HG03139 (cell line): ENCODE results near the gene TMEM237.
"Not testable (repeated sequence)": the region's sequence is repeated elsewhere in the genome, so short reads cannot be mapped to it uniquely, and the experiment has no call there.

Experiments
- ATAC-seq: cut with Tn5 transposase; IDR thresholded peaks from one replicate; pipeline ENCODE4 v1.9.1; 2021; ENCODE audit not compliant: unreplicated experiment

Gene TMEM237, protein sequence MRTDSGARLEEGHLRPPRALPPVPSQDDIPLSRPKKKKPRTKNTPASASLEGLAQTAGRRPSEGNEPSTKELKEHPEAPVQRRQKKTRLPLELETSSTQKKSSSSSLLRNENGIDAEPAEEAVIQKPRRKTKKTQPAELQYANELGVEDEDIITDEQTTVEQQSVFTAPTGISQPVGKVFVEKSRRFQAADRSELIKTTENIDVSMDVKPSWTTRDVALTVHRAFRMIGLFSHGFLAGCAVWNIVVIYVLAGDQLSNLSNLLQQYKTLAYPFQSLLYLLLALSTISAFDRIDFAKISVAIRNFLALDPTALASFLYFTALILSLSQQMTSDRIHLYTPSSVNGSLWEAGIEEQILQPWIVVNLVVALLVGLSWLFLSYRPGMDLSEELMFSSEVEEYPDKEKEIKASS

DNA sequence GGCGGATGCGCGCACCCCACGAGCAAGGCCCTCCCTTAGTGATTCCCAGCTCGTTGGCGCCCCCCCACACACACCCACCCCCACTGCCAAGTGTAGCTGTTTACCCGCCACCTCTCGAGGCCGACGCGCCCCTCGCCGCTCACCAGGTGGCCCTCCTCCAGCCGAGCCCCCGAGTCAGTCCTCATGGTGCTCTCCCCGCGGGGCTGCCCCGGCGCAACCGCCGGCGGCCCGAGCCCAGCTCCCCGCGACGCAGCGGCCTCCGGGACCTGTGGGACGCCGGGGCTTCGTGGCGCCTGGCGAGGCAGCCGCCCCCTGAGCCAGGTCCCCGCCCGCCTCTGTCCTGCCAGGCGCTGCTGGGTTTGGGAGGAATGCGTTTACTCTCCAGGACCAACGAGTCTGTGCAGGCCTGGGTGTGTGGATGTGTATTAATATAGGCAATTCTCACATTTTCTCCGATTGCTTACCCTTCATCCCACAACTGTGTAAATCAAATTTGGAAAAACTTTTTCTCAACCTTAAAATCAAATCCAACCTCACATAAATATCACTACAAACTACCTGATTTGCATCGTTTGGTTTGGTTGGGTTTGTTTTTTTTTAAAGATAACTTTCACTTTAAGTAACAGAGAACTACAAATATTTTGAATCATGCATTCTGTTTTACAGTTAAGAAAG, at the start of gene TMEM237:
Gene TMEM237 (minus strand): TSS at position 288 of the 675 bp plus-strand sequence. CDS start 103 bp downstream, at position 185.
- ATAC-seq = peak; percentile 36

DNA sequence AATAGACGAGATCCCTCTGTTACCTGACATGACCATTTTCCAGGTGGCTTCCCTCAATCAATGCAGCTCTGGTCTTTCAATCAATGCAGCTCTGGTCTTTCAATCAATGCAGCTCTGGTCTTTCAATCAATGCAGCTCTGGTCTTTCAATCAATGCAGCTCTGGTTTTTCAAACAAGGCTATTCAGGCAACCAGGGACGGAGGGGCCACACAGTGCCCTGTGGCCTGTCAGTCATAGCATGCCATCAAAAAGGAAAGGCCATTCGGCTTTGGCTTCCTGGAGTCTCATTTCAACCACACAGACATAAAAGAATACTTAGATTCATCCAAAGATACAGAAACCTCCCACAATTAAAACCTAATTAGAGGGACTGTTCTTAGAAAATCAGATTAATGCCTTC, 41.9 kb upstream of the TMEM237 start:
- ATAC-seq = no peak

DNA sequence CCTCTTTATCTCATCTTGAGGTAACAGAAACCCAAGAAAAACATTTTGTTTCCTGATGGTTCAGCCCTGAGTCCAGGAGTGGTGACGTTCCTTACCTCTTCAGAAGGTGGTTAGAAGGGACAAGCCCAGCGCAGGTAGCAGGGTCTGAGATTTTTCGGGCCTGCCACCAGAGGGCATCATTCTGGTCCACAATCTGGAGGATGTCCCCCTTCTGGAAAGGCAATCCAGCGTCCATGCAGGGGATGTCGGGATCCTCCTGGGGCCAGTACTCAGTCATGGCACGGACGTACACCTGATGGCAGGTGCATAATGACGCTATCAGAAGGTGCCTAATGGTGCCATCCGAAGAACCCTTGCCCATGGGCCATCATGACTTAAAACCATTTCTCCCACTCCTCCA, 37.4 kb upstream of the TMEM237 start:
- no peak for ATAC-seq

DNA sequence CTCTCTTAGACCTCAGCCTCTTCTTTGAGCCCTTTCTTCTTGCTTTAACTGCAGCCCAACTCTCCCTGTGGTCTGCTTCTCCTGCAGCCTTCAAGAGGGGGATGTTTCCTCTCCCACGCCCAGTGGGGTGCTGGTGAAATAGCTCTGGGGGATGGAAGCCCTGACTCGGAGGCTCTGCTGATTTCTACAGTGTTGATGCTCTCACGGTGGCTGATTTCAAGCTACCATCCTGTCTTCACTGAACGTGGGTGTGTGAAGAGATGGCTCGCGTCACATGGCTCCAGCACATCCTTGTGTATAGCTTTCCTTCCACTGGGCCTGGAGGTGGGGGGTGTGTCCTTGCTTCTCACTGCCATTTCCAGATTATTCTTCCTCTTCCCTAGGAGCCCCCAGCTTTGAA, 35.1 kb upstream of the TMEM237 start:
- no peak for ATAC-seq

DNA sequence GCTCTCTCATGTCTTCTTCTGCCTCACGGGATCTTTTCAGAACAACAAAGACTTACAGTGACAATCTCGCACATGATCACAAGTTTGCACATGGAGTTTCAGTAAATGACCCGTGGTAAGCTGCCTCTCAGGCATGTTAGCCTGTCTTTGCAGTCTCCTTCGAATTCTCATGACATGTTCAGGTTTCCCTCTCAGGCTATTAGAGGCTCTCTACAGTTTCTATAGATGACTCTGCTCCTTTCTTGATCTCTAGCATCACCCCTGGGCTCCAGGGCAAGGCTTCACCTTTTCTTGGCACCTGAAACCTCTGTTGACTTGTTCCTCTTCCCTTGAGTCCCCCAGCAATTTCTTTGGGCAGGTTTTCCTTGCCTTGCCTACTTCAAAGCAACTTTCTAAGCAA, 32.2 kb upstream of the TMEM237 start:
- ATAC-seq = no peak

DNA sequence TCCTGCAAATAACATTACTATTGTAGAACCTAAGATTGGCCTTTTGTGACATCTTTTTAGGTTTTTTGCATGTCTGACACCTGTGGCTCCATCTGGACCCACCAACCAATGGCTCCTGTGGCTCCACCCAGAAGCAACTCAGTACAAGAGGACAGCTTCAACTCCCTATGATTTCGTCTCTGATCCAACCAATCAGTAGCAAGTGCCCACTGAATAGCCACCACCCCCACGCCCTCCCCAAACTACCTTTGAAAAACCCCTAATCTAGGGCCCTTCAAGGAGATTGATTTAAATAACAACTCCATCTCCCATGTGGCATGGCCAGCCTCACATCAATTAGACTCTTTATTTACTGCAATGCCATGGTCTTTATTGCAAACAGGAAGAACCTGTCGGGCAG, 31.5 kb upstream of the TMEM237 start:
- no peak for ATAC-seq

DNA sequence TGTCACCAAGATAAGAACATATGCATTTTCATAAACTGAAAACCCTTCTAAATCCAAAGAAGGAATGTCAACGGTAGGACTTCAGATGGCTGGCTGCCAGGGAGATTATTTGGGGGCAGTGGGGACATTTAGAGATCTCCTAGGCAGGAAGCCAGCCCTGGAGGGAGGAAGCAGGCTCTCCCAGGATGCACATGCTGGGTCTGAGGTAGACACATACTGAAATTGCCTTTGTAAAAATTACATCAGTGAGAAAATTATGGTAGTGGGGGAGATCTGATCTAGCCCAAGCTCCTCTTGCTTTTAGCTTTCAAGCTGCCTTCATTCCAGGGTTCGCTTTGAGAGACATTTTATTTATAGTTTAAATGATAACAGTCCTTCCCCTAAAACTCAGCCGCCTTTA, 31.0 kb upstream of the TMEM237 start:
- ATAC-seq = no peak

DNA sequence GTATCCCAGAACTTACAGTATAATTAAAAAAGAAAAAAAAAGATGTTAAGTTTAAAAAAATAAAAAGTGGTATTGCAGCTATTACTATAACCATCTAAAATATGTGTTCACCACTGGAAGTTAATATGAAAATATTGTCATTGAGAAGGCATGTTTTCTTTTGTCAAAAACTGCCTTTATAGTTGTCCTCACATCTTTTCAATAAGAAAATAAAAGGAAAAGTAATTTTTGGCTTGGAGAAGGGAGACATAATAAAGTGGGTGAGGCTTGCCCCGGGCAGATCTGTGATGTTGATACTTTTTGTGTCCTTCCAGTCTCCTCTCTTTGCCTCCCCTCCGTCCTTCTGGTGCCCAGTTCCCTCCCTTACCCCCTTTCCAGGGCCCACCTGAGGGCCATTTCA, 30.2 kb upstream of the TMEM237 start:
- no peak for ATAC-seq

DNA sequence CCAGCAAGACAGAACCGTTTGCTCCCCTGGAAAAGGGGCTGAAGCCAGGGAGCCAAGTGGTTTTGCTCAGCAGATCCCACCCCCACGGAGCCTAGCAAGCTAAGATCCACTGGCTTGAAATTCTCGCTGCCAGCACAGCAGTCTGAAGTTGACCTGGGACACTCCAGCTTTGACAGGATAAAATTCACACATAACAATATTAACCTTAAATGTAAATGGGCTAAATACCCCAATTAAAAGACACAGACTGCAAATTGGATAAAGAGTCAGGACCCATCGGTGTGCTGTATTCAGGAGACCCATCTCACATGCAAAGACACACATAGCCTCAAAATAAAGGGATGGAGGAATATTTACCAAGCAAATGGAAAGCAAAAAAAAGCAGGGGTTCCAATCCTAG, 27.9 kb upstream of the TMEM237 start:
- not testable (repeated sequence) for ATAC-seq

DNA sequence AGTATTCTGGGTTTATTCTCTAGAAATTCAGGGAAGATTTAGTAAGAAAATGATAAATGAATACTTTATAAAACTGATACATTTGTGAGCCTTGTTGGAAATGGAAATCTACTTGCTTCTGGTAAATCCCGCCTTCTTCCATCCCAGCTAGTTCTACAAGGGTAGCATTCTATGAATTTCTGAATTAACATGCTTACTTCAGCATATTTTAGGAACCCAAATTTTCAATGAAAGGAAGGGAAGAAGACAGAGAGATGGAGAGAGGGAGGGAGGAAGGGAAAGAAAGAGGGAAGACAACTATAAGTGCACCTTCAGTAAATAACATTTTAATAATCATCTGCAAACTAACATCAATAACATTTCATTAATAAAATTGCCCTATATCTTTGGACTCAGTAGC, 26.6 kb upstream of the TMEM237 start:
- no peak for ATAC-seq

DNA sequence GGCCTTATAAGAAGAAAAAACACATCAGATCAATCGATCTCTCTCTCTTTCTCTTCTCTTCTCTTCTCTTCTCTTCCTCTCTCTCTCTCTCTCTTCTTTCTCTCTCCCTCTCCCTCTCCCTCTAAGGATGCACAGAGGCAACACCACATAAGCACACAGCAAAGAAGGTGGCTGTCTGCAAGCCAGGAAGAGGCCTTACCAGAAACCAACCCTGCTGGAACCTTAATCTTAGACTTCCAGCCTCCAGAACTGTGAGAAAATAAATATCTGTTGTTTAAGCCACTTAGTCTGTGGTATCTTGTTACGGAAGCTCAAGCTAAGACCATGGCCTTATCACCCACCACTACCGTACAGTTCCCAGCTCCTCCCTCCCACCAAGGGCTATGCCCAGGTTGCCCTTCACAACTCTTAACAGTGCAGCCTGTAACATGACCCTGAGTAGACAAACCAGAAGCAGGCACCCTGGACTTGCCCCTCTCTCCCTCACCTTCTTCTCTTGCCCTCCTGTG, 25.2 kb upstream of the TMEM237 start:
- ATAC-seq = no peak

DNA sequence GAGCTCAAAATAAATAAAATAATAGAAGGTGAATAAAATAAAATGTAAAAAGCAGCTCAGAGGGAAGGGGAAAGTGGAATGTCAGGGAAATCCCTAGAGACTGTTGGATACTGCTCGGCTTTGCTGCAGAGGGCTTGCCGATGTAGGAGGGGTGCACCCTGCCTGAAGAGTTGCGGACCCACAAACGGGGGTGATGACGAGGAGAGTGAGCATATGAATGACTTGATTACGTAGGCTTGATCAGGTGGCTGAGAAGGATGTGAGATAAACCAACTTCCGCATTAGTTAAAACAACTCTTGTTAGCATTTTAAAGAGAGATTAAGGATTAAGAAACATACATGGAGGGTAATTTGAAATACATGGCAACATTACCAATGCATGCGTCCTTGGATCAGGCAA, 21.0 kb upstream of the TMEM237 start:
- no peak for ATAC-seq

DNA sequence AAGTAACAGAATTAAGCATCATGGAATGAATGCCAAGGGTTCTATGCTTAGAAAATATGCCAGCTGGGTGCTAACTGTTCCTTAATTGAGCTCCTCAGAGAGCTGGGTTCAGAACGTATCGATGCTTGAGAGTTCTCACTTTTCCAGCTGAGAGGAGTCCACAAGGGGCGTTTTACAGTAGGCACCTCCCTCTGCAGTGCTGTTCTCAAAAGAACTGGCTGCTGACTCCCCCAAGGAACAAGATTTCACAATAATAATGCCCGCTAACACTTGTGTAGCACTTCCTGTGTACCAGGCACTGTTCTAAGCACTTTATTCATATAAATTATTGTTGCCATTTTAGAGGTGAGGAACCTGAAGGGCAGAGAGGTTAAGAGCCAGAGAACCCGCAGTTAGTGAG, 18.1 kb upstream of the TMEM237 start:
- no peak for ATAC-seq

DNA sequence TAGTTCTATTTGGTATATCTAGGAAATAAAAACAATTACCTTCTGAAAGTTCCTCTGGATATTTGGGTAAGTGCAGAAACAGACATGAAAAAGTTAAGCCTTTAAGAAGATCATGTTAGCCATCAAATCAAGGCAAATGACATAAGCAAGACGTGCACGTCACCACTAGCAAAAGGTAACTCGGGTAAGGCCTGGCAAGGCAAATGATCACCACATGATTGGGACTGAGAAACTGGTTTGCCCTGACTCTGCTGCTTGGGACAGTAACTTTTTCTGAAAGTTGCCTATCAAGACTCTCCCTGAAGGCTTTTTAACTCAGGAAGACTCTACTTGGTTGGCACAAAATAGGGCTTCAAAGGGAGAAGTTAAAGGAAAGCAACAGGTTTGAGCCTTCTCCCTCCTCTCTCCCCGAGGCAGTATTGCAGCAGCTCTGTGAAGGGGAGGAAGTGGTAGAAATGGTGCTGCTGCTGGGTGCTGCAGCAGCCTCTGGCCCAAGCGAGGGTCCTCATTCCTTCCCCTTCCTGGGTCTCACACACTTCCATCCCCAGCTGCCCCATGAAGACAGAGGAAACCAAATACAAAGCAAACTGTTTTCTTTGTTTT, 17.1 kb upstream of the TMEM237 start:
- ATAC-seq = no peak

DNA sequence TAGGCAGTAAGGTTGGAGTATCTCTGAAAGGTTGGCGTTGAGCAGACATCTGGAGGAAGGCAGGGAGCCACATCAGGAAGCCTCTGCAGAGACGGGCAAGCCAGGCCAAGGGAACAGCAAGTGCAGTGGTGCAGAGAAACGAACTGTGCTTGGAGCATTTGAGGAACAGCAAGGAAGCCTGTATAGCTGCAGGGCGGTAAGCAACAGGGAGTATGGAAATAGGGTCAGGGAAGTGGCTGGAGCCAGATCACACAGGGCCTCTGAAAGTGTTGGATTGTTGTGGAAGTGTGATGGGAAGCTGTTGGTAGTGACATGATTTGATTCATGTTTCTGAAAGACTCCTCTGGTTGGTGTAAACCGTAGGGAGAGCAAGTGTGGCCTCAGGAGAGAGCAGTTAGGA, 13.4 kb upstream of the TMEM237 start:
- no peak for ATAC-seq

DNA sequence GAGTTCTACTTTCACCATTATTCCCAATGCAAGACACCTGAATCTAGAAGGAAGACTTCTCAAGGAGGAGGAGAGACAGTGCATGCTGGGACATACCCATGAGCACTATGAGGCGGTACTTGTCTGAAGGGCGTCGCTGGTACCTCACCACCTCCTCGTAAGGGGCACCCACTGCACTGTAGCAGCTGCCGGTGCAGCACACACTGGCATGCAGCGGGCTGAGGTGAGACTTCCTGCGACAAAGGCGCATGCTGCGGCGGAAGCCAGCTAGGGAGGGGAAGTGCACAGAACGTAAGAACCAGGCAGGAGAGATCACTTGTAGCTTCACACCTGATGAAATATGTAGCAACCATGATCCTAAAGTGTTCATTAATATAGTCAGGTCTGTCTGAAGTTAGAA, 12.8 kb upstream of the TMEM237 start:
- ATAC-seq = no peak

DNA sequence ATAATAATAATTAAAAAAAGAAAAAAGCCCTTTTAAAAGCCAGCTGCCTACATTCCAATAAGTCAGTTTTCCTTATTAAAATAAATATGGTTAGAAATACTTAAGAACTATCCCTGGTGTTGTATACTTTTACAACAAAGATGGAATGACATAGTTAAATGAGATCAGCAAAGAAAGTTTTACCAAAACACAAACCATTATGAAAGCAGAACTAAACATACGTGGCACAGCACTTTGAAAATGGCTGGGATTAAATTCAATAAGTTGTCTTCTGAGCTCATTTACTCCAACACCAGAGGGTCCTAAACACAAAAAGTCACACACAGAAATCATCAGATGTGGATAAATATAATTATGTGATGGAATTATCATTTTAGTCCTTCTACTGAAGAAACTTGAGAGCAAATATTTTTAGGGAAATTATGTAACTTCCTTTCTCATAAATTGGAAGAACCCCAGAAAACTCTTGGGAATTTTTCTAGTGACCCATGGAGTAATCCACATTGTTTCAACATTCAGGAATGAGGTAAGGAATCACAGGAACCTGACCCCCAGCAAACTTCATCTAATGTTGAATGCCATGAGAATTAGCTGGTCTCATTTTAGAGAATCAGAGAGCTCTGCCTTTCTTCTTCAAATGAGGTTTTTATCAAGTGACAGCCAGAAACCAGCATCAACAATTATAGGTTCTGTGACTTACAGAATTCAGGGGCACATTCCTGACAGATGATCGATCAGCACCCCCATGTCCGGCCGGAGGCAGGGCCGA, 11.5 kb upstream of the TMEM237 start:
- no peak for ATAC-seq

DNA sequence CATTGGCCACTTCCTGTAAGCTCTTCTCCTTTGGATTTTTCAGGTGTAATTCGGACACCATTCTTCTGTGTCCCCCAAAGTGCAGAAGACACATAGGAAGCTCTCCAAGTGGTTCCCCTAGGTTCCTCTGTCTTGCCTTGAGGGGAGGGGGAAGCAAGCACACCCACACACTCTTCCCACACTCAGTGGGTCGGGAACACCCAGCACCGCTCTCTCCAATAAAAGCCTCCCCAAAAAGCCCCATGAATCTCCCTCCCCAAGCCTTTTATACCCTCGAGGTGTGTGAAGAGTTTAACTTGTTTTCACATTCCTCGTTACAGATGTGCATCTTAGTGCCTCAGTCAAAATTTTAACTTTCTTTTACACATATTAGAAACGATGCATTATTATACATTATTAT, 9.9 kb upstream of the TMEM237 start:
- no peak for ATAC-seq

DNA sequence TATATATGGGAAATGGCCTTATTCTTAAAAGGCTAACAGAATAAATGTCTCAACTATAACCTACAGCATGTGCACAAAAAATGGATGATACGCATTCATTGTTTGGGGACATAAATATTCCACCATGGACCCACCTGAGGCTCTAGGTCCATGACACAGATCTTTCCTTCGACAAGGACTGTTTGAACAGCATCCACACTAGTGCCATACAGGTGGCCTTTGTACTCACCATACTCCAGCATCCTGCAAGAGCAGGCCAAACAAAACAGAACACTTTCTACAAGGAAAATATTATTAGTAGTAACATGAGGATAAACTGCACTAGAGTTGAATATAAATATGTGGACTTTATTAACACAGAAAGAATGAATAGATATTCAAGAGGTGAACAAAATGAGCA, 6.1 kb upstream of the TMEM237 start:
- no peak for ATAC-seq

DNA sequence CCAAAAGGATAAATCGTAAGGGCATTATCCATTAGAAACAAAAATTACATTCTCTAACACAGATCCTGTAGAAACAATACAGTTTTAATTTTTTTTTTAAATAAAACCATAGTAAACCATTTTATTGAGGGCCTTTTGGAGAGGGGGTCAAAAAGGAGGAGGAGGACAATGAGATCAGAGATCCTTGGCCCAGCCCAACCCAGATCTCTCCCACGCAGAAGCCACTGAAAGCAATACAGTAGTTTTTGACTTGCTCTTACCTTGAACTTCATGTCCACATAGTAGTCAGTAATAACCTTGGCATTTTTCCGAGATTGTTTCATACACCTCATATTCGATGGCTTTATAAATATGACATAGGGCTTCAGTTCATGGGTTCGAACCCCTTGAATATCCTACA, 4.1 kb upstream of the TMEM237 start:
- no peak for ATAC-seq

DNA sequence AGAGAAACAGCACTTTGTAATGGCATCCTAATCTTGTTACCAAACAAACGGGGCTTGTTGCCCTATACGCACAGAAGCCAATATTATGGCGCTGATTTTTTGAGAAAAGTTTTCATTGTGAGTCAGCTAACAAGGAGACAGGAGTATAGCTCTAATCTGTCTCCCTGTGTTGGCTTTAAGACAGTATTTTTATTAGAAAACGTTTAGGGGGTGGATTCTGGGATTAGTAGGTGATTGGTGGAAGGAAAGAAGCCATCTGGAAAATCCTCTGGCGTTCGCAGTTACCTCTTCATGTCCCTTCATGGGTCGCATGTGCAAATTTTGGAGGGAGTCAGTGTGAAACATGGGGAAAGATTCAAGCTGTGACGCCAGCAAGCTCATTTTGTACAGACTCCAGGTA, 698 bp upstream of the TMEM237 start:
- ATAC-seq = no peak
